HEK293 (cell line): ENCODE measurements around the gene DEPDC5.

Experiments
- CTCF ChIA-PET: fragments of 350-600 bp; formaldehyde crosslinking; extraction: SDS; loops from one replicate; lab custom pipeline; 2021; ENCODE audit warnings: antibody characterized with exemption; lab: Yijun Ruan, JAX
- POLR2A ChIA-PET: fragments of 300-600 bp; formaldehyde crosslinking; extraction: SDS; loops from one replicate; lab custom pipeline; 2020; ENCODE audit warnings: antibody characterized with exemption, inconsistent platforms; lab: Yijun Ruan, JAX
- H3K27ac ChIP-seq: fragments of 200-500 bp; sonication (Bioruptor generic); 2 replicates; pipeline ENCODE4 v1.5.1; 2014; ENCODE audit warnings: low read depth, low read length, control low read depth, inconsistent platforms; ENCODE audit errors: extremely low read depth
- H3K36me3 ChIP-seq, 2 experiments: fragments of 200-500 bp in 1 of 2; sonication (Bioruptor generic) in 1 of 2; 1 replicate in 1 of 2; 2 replicates in 1 of 2; pipeline ENCODE4 v1.5.1; 2014 to 2017; ENCODE audit warnings: inconsistent platforms in 2 of 2, low read length in 2 of 2; ENCODE audit not compliant: control insufficient read depth in 2 of 2, insufficient read depth in 1 of 2
- H3K4me1 ChIP-seq: fragments of 200-500 bp; sonication (Bioruptor generic); 2 replicates; pipeline ENCODE4 v1.5.1; 2014; ENCODE audit warnings: mild to moderate bottlenecking, low read length, inconsistent platforms; ENCODE audit not compliant: control insufficient read depth, insufficient read depth
- H3K4me3 ChIP-seq: 2 replicates; pipeline ENCODE4 v1.5.1; 2011; ENCODE audit warnings: low read depth, mild to moderate bottlenecking, control low read depth, low read length, moderate library complexity
- H3K9me3 ChIP-seq: fragments of 200-500 bp; sonication (Bioruptor generic); 2 replicates; pipeline ENCODE4 v1.5.1; 2014; ENCODE audit warnings: low read depth, low read length, inconsistent platforms; ENCODE audit not compliant: control insufficient read depth, insufficient read depth
- GLI2 ChIP-seq: fragments of 450-650 bp; formaldehyde crosslinking; IDR thresholded peaks from 2 replicates; pipeline ENCODE4; 2017; ENCODE audit warnings: missing biosample characterization, missing genetic modification characterization, low read depth, borderline replicate concordance
- KLF7 ChIP-seq: fragments of 450-650 bp; formaldehyde crosslinking; IDR thresholded peaks from 2 replicates; pipeline ENCODE4 v1.5.1; 2016; ENCODE audit warnings: missing biosample characterization, missing genetic modification characterization, borderline replicate concordance
- MZF1 ChIP-seq: fragments of 450-650 bp; formaldehyde crosslinking; IDR thresholded peaks from 2 replicates; pipeline ENCODE4 v1.5.1; 2017; ENCODE audit warnings: missing biosample characterization, missing genetic modification characterization, borderline replicate concordance
- OVOL3 ChIP-seq: fragments of 450-650 bp; formaldehyde crosslinking; IDR thresholded peaks from 2 replicates; pipeline ENCODE4 v1.5.1; 2016; ENCODE audit warnings: missing biosample characterization, missing genetic modification characterization
- SALL2 ChIP-seq: fragments of 450-650 bp; formaldehyde crosslinking; IDR thresholded peaks from 2 replicates; pipeline ENCODE4 v1.5.0; 2017; ENCODE audit warnings: missing biosample characterization, mild to moderate bottlenecking, missing genetic modification characterization, borderline replicate concordance
- SCRT1 ChIP-seq: fragments of 450-650 bp; formaldehyde crosslinking; IDR thresholded peaks from 2 replicates; pipeline ENCODE4 v1.5.1; 2016; ENCODE audit warnings: missing biosample characterization, missing genetic modification characterization, borderline replicate concordance
- TCF7L2 ChIP-seq: IDR thresholded peaks from 2 replicates; pipeline ENCODE4 v1.6.1; 2011; ENCODE audit warnings: low read depth, mild to moderate bottlenecking, inconsistent platforms, low read length, moderate library complexity, borderline replicate concordance
- ZBTB8A ChIP-seq: fragments of 450-650 bp; formaldehyde crosslinking; IDR thresholded peaks from 2 replicates; pipeline ENCODE4 v1.5.1; 2016; ENCODE audit warnings: missing biosample characterization, missing genetic modification characterization
- ZNF138 ChIP-seq: fragments of 450-650 bp; formaldehyde crosslinking; IDR thresholded peaks from 2 replicates; pipeline ENCODE4 v1.5.1; 2016; ENCODE audit warnings: missing biosample characterization, missing genetic modification characterization, borderline replicate concordance
- ZNF175 ChIP-seq: fragments of 450-650 bp; formaldehyde crosslinking; IDR thresholded peaks from 2 replicates; pipeline ENCODE4 v1.5.1; 2016; ENCODE audit warnings: missing biosample characterization, missing genetic modification characterization
- ZNF335 ChIP-seq: fragments of 450-650 bp; formaldehyde crosslinking; conservative IDR thresholded peaks from 2 replicates; pipeline ENCODE4 v1.5.1; 2016; ENCODE audit warnings: missing biosample characterization, missing genetic modification characterization
- ZNF341 ChIP-seq: fragments of 450-650 bp; formaldehyde crosslinking; IDR thresholded peaks from 2 replicates; pipeline ENCODE4; 2016; ENCODE audit warnings: low read depth, missing biosample characterization, missing genetic modification characterization
- ZNF391 ChIP-seq: fragments of 450-650 bp; formaldehyde crosslinking; IDR thresholded peaks from 2 replicates; pipeline ENCODE4 v1.5.1; 2016; ENCODE audit warnings: low read depth, missing biosample characterization, missing genetic modification characterization, borderline replicate concordance
- ZNF501 ChIP-seq: fragments of 450-650 bp; formaldehyde crosslinking; IDR thresholded peaks from 2 replicates; pipeline ENCODE4 v1.5.1; 2016; ENCODE audit warnings: missing biosample characterization, missing genetic modification characterization
- ZNF510 ChIP-seq: fragments of 450-650 bp; formaldehyde crosslinking; IDR thresholded peaks from 2 replicates; pipeline ENCODE4 v1.5.1; 2018; ENCODE audit warnings: mild to moderate bottlenecking, missing genetic modification characterization, missing biosample characterization; ENCODE audit not compliant: insufficient replicate concordance
- ZNF776 ChIP-seq: fragments of 450-650 bp; formaldehyde crosslinking; IDR thresholded peaks from 2 replicates; pipeline ENCODE4 v1.5.0; 2017; ENCODE audit warnings: missing biosample characterization, missing genetic modification characterization, borderline replicate concordance
- ZNF777 ChIP-seq: fragments of 450-650 bp; formaldehyde crosslinking; IDR thresholded peaks from 2 replicates; pipeline ENCODE4 v1.5.1; 2017; ENCODE audit warnings: missing biosample characterization, missing genetic modification characterization, borderline replicate concordance
- ZNF792 ChIP-seq: fragments of 450-650 bp; formaldehyde crosslinking; IDR thresholded peaks from 2 replicates; pipeline ENCODE4 v1.5.1; 2016; ENCODE audit warnings: missing biosample characterization, missing genetic modification characterization
- TF ChIP-seq, protein P1 (sequence below): fragments of 450-650 bp; formaldehyde crosslinking; IDR thresholded peaks from 2 replicates; pipeline ENCODE4 v1.5.1; 2016; ENCODE audit warnings: missing biosample characterization, missing genetic modification characterization, low read depth
- TF ChIP-seq, protein P2 (sequence below): fragments of 450-650 bp; formaldehyde crosslinking; IDR thresholded peaks from 2 replicates; pipeline ENCODE4 v1.5.1; 2016; ENCODE audit warnings: missing biosample characterization, missing genetic modification characterization
- TF ChIP-seq, protein P3 (sequence below): fragments of 450-650 bp; formaldehyde crosslinking; IDR thresholded peaks from 2 replicates; pipeline ENCODE4 v1.5.1; 2016; ENCODE audit warnings: missing biosample characterization, missing genetic modification characterization, borderline replicate concordance
- TF ChIP-seq, protein P4 (sequence below): fragments of 450-650 bp; formaldehyde crosslinking; IDR thresholded peaks from 2 replicates; pipeline ENCODE4 v1.5.1; 2016; ENCODE audit warnings: missing biosample characterization, missing genetic modification characterization
- TF ChIP-seq, protein P5 (sequence below): fragments of 450-650 bp; formaldehyde crosslinking; IDR thresholded peaks from 2 replicates; pipeline ENCODE4 v1.5.1; 2017; ENCODE audit warnings: missing biosample characterization, missing genetic modification characterization

Gene DEPDC5

DNA sequence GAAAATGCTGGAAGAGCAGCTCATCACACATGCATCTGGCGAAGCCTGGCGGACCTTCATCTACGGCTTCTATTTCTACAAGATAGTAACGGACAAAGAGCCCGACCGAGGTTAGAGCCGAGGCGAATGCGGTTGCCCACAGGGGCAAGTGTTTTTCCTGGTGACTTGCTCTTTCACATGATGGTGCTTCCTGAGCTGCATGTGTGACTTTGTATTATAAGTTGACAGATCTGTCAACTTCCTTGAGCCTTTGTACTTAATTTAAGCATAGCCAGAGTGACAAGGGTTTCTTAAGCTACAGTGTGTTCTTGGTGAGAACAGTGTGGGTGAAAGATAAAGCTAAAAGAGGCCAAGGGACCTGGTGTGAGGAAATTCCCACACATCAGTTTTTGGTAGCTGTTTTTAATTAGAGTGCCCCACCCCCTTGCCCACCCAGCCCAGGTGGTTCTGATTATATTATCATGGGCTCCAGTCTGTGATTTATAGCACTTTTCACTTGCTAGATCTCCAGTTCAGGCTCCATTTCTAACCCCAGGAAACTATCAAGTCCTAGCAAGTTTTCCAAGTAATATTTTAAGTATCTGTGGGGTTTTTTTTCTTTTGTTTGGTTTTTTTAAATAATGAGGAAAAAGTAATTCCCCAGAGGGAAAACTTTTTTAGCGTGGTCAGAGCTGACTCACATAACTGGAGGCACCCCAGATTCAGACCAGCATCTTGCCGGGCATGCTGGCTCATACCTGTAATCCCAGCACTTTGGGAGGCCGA, 122.5 kb downstream of the DEPDC5 start (continued):
- TF ChIP-seq, protein P1, sequence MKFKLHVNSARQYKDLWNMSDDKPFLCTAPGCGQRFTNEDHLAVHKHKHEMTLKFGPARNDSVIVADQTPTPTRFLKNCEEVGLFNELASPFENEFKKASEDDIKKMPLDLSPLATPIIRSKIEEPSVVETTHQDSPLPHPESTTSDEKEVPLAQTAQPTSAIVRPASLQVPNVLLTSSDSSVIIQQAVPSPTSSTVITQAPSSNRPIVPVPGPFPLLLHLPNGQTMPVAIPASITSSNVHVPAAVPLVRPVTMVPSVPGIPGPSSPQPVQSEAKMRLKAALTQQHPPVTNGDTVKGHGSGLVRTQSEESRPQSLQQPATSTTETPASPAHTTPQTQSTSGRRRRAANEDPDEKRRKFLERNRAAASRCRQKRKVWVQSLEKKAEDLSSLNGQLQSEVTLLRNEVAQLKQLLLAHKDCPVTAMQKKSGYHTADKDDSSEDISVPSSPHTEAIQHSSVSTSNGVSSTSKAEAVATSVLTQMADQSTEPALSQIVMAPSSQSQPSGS: no peak
- TF ChIP-seq, protein P2, sequence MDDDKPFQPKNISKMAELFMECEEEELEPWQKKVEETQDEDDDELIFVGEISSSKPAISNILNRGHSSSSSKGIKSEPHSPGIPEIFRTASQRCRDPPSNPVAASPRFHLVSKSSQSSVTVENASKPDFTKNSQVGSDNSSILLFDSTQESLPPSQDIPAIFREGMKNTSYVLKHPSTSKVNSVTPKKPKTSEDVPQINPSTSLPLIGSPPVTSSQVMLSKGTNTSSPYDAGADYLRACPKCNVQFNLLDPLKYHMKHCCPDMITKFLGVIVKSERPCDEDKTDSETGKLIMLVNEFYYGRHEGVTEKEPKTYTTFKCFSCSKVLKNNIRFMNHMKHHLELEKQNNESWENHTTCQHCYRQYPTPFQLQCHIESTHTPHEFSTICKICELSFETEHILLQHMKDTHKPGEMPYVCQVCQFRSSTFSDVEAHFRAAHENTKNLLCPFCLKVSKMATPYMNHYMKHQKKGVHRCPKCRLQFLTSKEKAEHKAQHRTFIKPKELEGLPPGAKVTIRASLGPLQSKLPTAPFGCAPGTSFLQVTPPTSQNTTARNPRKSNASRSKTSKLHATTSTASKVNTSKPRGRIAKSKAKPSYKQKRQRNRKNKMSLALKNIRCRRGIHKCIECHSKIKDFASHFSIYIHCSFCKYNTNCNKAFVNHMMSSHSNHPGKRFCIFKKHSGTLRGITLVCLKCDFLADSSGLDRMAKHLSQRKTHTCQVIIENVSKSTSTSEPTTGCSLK (tag by site-specific recombination): no peak
- no peak for TF ChIP-seq ZNF792 (tag by site-specific recombination)
- TF ChIP-seq, protein P3, sequence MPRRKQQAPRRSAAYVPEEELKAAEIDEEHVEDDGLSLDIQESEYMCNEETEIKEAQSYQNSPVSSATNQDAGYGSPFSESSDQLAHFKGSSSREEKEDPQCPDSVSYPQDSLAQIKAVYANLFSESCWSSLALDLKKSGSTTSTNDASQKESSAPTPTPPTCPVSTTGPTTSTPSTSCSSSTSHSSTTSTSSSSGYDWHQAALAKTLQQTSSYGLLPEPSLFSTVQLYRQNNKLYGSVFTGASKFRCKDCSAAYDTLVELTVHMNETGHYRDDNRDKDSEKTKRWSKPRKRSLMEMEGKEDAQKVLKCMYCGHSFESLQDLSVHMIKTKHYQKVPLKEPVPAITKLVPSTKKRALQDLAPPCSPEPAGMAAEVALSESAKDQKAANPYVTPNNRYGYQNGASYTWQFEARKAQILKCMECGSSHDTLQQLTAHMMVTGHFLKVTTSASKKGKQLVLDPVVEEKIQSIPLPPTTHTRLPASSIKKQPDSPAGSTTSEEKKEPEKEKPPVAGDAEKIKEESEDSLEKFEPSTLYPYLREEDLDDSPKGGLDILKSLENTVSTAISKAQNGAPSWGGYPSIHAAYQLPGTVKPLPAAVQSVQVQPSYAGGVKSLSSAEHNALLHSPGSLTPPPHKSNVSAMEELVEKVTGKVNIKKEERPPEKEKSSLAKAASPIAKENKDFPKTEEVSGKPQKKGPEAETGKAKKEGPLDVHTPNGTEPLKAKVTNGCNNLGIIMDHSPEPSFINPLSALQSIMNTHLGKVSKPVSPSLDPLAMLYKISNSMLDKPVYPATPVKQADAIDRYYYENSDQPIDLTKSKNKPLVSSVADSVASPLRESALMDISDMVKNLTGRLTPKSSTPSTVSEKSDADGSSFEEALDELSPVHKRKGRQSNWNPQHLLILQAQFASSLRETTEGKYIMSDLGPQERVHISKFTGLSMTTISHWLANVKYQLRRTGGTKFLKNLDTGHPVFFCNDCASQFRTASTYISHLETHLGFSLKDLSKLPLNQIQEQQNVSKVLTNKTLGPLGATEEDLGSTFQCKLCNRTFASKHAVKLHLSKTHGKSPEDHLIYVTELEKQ (tag by site-specific recombination): no peak
- TF ChIP-seq ZNF777 (tag by site-specific recombination): no peak
- TF ChIP-seq, all 188 proteins: peak for 0

DNA sequence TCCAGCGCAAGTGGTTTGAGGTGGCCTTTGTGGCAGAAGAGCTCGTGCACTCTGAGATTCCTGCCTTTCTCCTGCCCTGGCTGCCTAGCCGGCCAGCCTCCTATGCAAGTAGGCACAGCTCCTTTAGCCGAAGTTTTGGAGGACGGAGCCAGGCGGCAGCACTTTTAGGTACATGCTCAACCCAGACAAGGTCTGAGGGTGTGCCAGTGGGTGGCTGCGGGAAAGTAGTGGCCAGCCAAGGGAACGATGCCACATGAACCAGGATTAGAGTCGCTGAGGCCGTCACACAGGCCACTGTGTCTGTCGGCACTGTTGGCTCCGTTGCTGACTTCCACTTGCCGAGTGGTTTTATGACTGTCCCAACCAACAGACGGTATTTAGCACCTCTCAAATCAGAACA, 125.8 kb downstream of the DEPDC5 start:
- no peak for TF ChIP-seq GLI2
- no peak for TF ChIP-seq ZNF501
- no peak for TF ChIP-seq KLF7 (tag by site-specific recombination)
- TF ChIP-seq OVOL3 (tag by site-specific recombination): no peak
- TF ChIP-seq, protein P4, sequence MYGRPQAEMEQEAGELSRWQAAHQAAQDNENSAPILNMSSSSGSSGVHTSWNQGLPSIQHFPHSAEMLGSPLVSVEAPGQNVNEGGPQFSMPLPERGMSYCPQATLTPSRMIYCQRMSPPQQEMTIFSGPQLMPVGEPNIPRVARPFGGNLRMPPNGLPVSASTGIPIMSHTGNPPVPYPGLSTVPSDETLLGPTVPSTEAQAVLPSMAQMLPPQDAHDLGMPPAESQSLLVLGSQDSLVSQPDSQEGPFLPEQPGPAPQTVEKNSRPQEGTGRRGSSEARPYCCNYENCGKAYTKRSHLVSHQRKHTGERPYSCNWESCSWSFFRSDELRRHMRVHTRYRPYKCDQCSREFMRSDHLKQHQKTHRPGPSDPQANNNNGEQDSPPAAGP: no peak
- no peak for TF ChIP-seq ZNF510 (tag by site-specific recombination)
- no peak for TF ChIP-seq ZNF341 (tag by site-specific recombination)
- H3K4me3 ChIP-seq: no peak overlapping the region
- ChIA-PET CTCF (interaction anchor here (0.9 kb wide), 1 partner anchor 10 kb away, joined by 4 read pairs; no protein-coding TSS in a partner anchor), POLR2A (interaction anchor here (0.6 kb wide), 1 partner anchor 71 kb away, joined by 3 read pairs; no protein-coding TSS in a partner anchor)
- H3K36me3 ChIP-seq: peaks cover 0 to 35% of the 10 kb centered on the region in 2 experiments; a peak in 2 of 3 replicates
- no peaks in the 10 kb centered on the region for H3K4me1 ChIP-seq
- no peaks in the 10 kb centered on the region for H3K9me3 ChIP-seq
- H3K27ac ChIP-seq: no peak overlapping the region

DNA sequence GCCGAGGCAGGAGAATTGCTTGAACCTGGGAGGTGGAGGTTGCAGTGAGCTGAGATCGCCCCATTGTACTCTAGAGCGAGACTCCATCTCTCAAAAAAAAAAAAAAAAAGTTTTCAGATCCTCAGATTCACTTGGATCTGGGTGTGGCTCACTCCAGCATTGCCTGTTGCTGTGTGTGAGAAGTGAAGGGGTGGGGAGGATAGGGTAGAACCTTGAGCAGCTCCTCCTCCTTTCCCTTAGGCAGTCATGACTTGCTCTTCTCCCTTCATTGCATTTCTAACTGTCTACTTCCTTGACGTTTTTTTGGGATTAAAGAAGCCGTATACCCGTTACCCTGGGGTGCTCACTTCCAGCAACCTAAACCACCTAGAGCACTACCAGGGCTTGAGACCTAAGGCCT, 127.4 kb downstream of the DEPDC5 start:
- Histone ChIP-seq H3K9me3 (no peaks in the 10 kb centered on the region), H3K27ac (no peak overlapping the region), H3K4me3 (no peak overlapping the region), H3K4me1 (no peaks in the 10 kb centered on the region), H3K36me3 (peaks cover 0 to 35% of the 10 kb centered on the region in 2 experiments; a peak in 2 of 3 replicates)
- ChIA-PET CTCF (no interaction called here), POLR2A (no interaction called here)
- TF ChIP-seq ZNF391: no peak
- TF ChIP-seq ZBTB8A (tag by site-specific recombination): no peak
- TF ChIP-seq ZNF501: no peak
- TF ChIP-seq TCF7L2: no peak
- TF ChIP-seq ZNF175 (tag by site-specific recombination): no peak
- no peak for TF ChIP-seq SCRT1 (tag by site-specific recombination)
- TF ChIP-seq, protein P5, sequence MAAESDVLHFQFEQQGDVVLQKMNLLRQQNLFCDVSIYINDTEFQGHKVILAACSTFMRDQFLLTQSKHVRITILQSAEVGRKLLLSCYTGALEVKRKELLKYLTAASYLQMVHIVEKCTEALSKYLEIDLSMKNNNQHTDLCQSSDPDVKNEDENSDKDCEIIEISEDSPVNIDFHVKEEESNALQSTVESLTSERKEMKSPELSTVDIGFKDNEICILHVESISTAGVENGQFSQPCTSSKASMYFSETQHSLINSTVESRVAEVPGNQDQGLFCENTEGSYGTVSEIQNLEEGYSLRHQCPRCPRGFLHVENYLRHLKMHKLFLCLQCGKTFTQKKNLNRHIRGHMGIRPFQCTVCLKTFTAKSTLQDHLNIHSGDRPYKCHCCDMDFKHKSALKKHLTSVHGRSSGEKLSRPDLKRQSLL (tag by site-specific recombination): no peak
- TF ChIP-seq SALL2 (tag by site-specific recombination): no peak
- TF ChIP-seq ZNF776 (tag by site-specific recombination): no peak
- no peak for TF ChIP-seq MZF1 (tag by site-specific recombination)
- no peak for TF ChIP-seq ZNF138
- TF ChIP-seq ZNF335 (tag by site-specific recombination): no peak
- TF ChIP-seq ZNF341 (tag by site-specific recombination): no peak
